PC-3 (cell line): ENCODE results near the gene CCRL2. TPM values are rescaled to one million over a fixed set of nuclear protein-coding genes. Genes with fewer than 3 reads are reported as not detected.
A peak's percentile ranks its signal among the peaks of the same experiment; 100 is the strongest.

ENCODE experiments used
- ATAC-seq: fragments of 200-7000 bp; cut with Tn5 transposase; 2 replicates; pipeline ENCODE4 v1.9.1; 2020; ENCODE audit warnings: mild to moderate bottlenecking, moderate library complexity
- BruUV-seq: library from RNA; stranded (reverse); fragments of 400-500 nt; replicated peaks from 2 replicates; lab custom pipeline; 2021; lab: Mats Ljungman, UMichigan
- CTCF ChIA-PET: fragments of 300-600 bp; sonication (Branson Sonifier 250); formaldehyde crosslinking; loops from one replicate; lab custom pipeline; 2022; ENCODE audit warnings: antibody characterized with exemption; lab: Charles Lee
- POLR2A ChIA-PET: fragments of 300-600 bp; sonication (Branson Sonifier 250); formaldehyde crosslinking; loops from one replicate; lab custom pipeline; 2022; ENCODE audit warnings: antibody characterized with exemption; ENCODE audit not compliant: unreplicated experiment; lab: Charles Lee
- DNase-seq: peaks from one replicate; pipeline ENCODE4 v3.0.0-alpha.2; 2015
- H2AFZ ChIP-seq: fragments of 300-600 bp; sonication (generic); 2 replicates; pipeline ENCODE4 v1.6.0; 2016; ENCODE audit warnings: antibody characterized with exemption, low read length
- H3F3A ChIP-seq: fragments of 300-600 bp; sonication (generic); one replicate; pipeline ENCODE4 v1.6.0; 2017; ENCODE audit warnings: antibody characterized with exemption, low read length, control low read depth, mild to moderate bottlenecking; ENCODE audit not compliant: unreplicated experiment
- H3K27ac ChIP-seq: fragments of 300-600 bp; sonication (generic); 2 replicates; pipeline ENCODE4 v1.5.1; 2016; ENCODE audit warnings: mild to moderate bottlenecking, low read length
- H3K27me3 ChIP-seq: fragments of 300-600 bp; sonication (generic); 2 replicates; pipeline ENCODE4 v1.6.1; 2016; ENCODE audit warnings: low read length, mixed read lengths
- H3K36me3 ChIP-seq: fragments of 300-600 bp; sonication (generic); 2 replicates; pipeline ENCODE4 v1.6.1; 2016; ENCODE audit warnings: low read depth, mixed run types, low read length, mixed read lengths
- H3K4me1 ChIP-seq: fragments of 300-600 bp; sonication (generic); 2 replicates; pipeline ENCODE4 v1.5.1; 2016; ENCODE audit warnings: low read length; ENCODE audit not compliant: insufficient read depth
- H3K4me2 ChIP-seq: fragments of 300-600 bp; sonication (generic); 2 replicates; pipeline ENCODE4 v1.6.0; 2016; ENCODE audit warnings: low read length
- H3K4me3 ChIP-seq: fragments of 300-600 bp; sonication (generic); 2 replicates; pipeline ENCODE4 v1.5.1; 2016; ENCODE audit warnings: mild to moderate bottlenecking, low read length, mixed read lengths
- H3K79me2 ChIP-seq: fragments of 300-600 bp; sonication (generic); 2 replicates; pipeline ENCODE4 v1.6.1; 2017; ENCODE audit warnings: low read length, mixed read lengths
- H3K9ac ChIP-seq: fragments of 300-600 bp; sonication (generic); 2 replicates; pipeline ENCODE4 v1.6.0; 2016; ENCODE audit warnings: mild to moderate bottlenecking, low read length
- H3K9me2 ChIP-seq: fragments of 300-600 bp; sonication (generic); replicated peaks from 2 replicates; pipeline ENCODE4 v1.6.1; 2016; ENCODE audit warnings: mixed run types, low read length, mixed read lengths
- H3K9me3 ChIP-seq: fragments of 300-600 bp; sonication (generic); 2 replicates; pipeline ENCODE4 v1.6.1; 2016; ENCODE audit warnings: low read length, mixed read lengths
- H4K20me1 ChIP-seq: fragments of 300-600 bp; sonication (generic); 2 replicates; pipeline ENCODE4 v1.6.1; 2016; ENCODE audit warnings: low read length, mixed read lengths
- CTCF ChIP-seq: fragments of 300-600 bp; sonication (generic); conservative IDR thresholded peaks from 2 replicates; pipeline ENCODE4 v1.5.1; 2017; ENCODE audit warnings: antibody characterized with exemption, low read depth, mild to moderate bottlenecking, low read length
- EZH2 ChIP-seq: fragments of 300-600 bp; sonication (generic); IDR thresholded peaks from one replicate; pipeline ENCODE4 v1.6.1; 2017; ENCODE audit warnings: antibody characterized with exemption, mild to moderate bottlenecking, low read length; ENCODE audit not compliant: unreplicated experiment
- EZH2phosphoT487 ChIP-seq: fragments of 300-600 bp; sonication (generic); IDR thresholded peaks from 2 replicates; pipeline ENCODE4 v1.6.1; 2018; ENCODE audit warnings: mild to moderate bottlenecking, antibody characterized with exemption, low read length, borderline replicate concordance
- intact Hi-C: fragments of 100-400 bp; cut with micrococcal nuclease; formaldehyde crosslinking; loops from 2 replicates; pipeline ENCODE4 v1.9.0; 2023
- total RNA-seq: library from RNA; depleted of rRNA; stranded (reverse); fragments of >200 nt; gene quantifications from 2 replicates; pipeline ENCODE4 v1.2.3, GENCODE V29; 2014

CCRL2 gene
- total RNA-seq, 1 experiment from 2014 or later, result 5.5 TPM

- H4K20me1 ChIP-seq, result no peaks in the 10 kb centered on the region
- H3K36me3 ChIP-seq, result no peaks in the 10 kb centered on the region; the same call in 1 of the 2 replicates
- ChIA-PET POLR2A (no interaction called here), CTCF (interaction anchor here (0.6 to 1.5 kb wide), 6 partner anchors 10 to 153 kb away, joined by 3 to 7 read pairs (median 4); no protein-coding TSS in a partner anchor)
- no peaks in the 10 kb centered on the region for H3K79me2 ChIP-seq
- H3K4me3 ChIP-seq, result no peak overlapping the region
- DNase-seq (peak; percentile 68), ATAC-seq (peak; percentile 88)
- peak overlapping the region; percentile 67 for H2AFZ ChIP-seq
- H3K27ac ChIP-seq, result no peak overlapping the region
- no peak overlapping the region for H3K9ac ChIP-seq
- intact Hi-C loops, result loop anchor here (1.0 to 5.0 kb wide), 5 partner anchors 92 to 280 kb away; partner anchors contain the start of gene CCR1
- BruUV-seq, result no TSS peak
- no peaks in the 10 kb centered on the region for H3K9me3 ChIP-seq
- H3K4me2 ChIP-seq, result no peak overlapping the region
- no peaks in the 10 kb centered on the region for H3F3A ChIP-seq
- TF ChIP-seq EZH2phosphoT487 (no peak), CTCF (peak; percentile 72), EZH2 (no peak)
- H3K4me1 ChIP-seq, result peaks cover 13% of the 10 kb centered on the region
- no peaks in the 10 kb centered on the region for H3K27me3 ChIP-seq
- H3K9me2 ChIP-seq, result no peaks in the 10 kb centered on the region
These were observed 38.5 kb upstream of the CCRL2 start for GRCh38 chr3:46368569-46368968.

GRCh38 chr3:46369151-46369550 is 37.9 kb upstream of the CCRL2 start:
- no peaks in the 10 kb centered on the region for H3K9me2 ChIP-seq
- DNase-seq (no peak), ATAC-seq (no peak)
- no peaks in the 10 kb centered on the region for H4K20me1 ChIP-seq
- H3K27ac ChIP-seq, result no peak overlapping the region
- TF ChIP-seq EZH2 (no peak), EZH2phosphoT487 (no peak), CTCF (no peak)
- H3F3A ChIP-seq, result no peaks in the 10 kb centered on the region
- no peak overlapping the region for H2AFZ ChIP-seq
- no peak overlapping the region for H3K4me2 ChIP-seq
- ChIA-PET POLR2A (no interaction called here), CTCF (interaction anchor here (0.6 to 1.5 kb wide), 7 partner anchors 9 to 282 kb away, joined by 3 to 7 read pairs (median 4); no protein-coding TSS in a partner anchor)
- H3K4me3 ChIP-seq, result no peak overlapping the region
- peaks cover 13% of the 10 kb centered on the region for H3K4me1 ChIP-seq
- H3K9ac ChIP-seq, result no peak overlapping the region
- H3K36me3 ChIP-seq, result no peaks in the 10 kb centered on the region; the same call in 1 of the 2 replicates
- no TSS peak for BruUV-seq
- intact Hi-C loops, result loop anchor here (2.0 to 5.0 kb wide), 3 partner anchors 142 to 266 kb away; partner anchors contain the start of gene CCR1
- no peaks in the 10 kb centered on the region for H3K79me2 ChIP-seq
- no peaks in the 10 kb centered on the region for H3K27me3 ChIP-seq
- no peaks in the 10 kb centered on the region for H3K9me3 ChIP-seq

GRCh38 chr3:46369675-46370132 is 37.4 kb upstream of the CCRL2 start:
- CTCF ChIA-PET, result interaction anchor here (1.1 to 1.3 kb wide), 3 partner anchors 119 to 283 kb away, joined by 3 to 5 read pairs (median 3); no protein-coding TSS in a partner anchor

More at GRCh38 chr3:46369675-46370132, 37.4 kb upstream of the CCRL2 start:
- no peaks in the 10 kb centered on the region for H3K9me3 ChIP-seq
- no peak overlapping the region for H3K9ac ChIP-seq
- no peaks in the 10 kb centered on the region for H4K20me1 ChIP-seq
- no peak overlapping the region for H3K27ac ChIP-seq
- H3K36me3 ChIP-seq, result no peaks in the 10 kb centered on the region; the same call in 1 of the 2 replicates
- no TSS peak for BruUV-seq
- H3K4me3 ChIP-seq, result no peak overlapping the region
- DNase-seq (no peak), ATAC-seq (no peak)
- intact Hi-C loops, result loop anchor here (2.0 to 5.0 kb wide), 3 partner anchors 142 to 267 kb away; partner anchors contain the start of gene CCR1
- TF ChIP-seq CTCF (no peak), EZH2phosphoT487 (no peak), EZH2 (no peak)
- no peaks in the 10 kb centered on the region for H3K27me3 ChIP-seq
- POLR2A ChIA-PET, result no interaction called here
- no peaks in the 10 kb centered on the region for H3K79me2 ChIP-seq
- no peaks in the 10 kb centered on the region for H3K9me2 ChIP-seq
- no peak overlapping the region for H3K4me2 ChIP-seq
- no peak overlapping the region for H2AFZ ChIP-seq
- peaks cover 13% of the 10 kb centered on the region for H3K4me1 ChIP-seq
- no peaks in the 10 kb centered on the region for H3F3A ChIP-seq
